PC-3 (cell line): ENCODE data around the gene TMTC1. TPM values are rescaled to one million over a fixed set of nuclear protein-coding genes. Genes with fewer than 3 reads are reported as not detected.

ENCODE experiments used
- ATAC-seq: fragments of 200-7000 bp; cut with Tn5 transposase; 2 replicates; pipeline ENCODE4 v1.9.1; 2020; ENCODE audit warnings: mild to moderate bottlenecking, moderate library complexity
- BruUV-seq: library from RNA; stranded (reverse); fragments of 400-500 nt; replicated peaks from 2 replicates; lab custom pipeline; 2021; lab: Mats Ljungman, UMichigan
- CTCF ChIA-PET: fragments of 300-600 bp; sonication (Branson Sonifier 250); formaldehyde crosslinking; loops from one replicate; lab custom pipeline; 2022; ENCODE audit warnings: antibody characterized with exemption; lab: Charles Lee
- POLR2A ChIA-PET: fragments of 300-600 bp; sonication (Branson Sonifier 250); formaldehyde crosslinking; loops from one replicate; lab custom pipeline; 2022; ENCODE audit warnings: antibody characterized with exemption; ENCODE audit not compliant: unreplicated experiment; lab: Charles Lee
- DNase-seq: peaks from one replicate; pipeline ENCODE4 v3.0.0-alpha.2; 2015
- H2AFZ ChIP-seq: fragments of 300-600 bp; sonication (generic); 2 replicates; pipeline ENCODE4 v1.6.0; 2016; ENCODE audit warnings: antibody characterized with exemption, low read length
- H3F3A ChIP-seq: fragments of 300-600 bp; sonication (generic); one replicate; pipeline ENCODE4 v1.6.0; 2017; ENCODE audit warnings: antibody characterized with exemption, low read length, control low read depth, mild to moderate bottlenecking; ENCODE audit not compliant: unreplicated experiment
- H3K27ac ChIP-seq: fragments of 300-600 bp; sonication (generic); 2 replicates; pipeline ENCODE4 v1.5.1; 2016; ENCODE audit warnings: mild to moderate bottlenecking, low read length
- H3K27me3 ChIP-seq: fragments of 300-600 bp; sonication (generic); 2 replicates; pipeline ENCODE4 v1.6.1; 2016; ENCODE audit warnings: low read length, mixed read lengths
- H3K36me3 ChIP-seq: fragments of 300-600 bp; sonication (generic); 2 replicates; pipeline ENCODE4 v1.6.1; 2016; ENCODE audit warnings: low read depth, mixed run types, low read length, mixed read lengths
- H3K4me1 ChIP-seq: fragments of 300-600 bp; sonication (generic); 2 replicates; pipeline ENCODE4 v1.5.1; 2016; ENCODE audit warnings: low read length; ENCODE audit not compliant: insufficient read depth
- H3K4me2 ChIP-seq: fragments of 300-600 bp; sonication (generic); 2 replicates; pipeline ENCODE4 v1.6.0; 2016; ENCODE audit warnings: low read length
- H3K4me3 ChIP-seq: fragments of 300-600 bp; sonication (generic); 2 replicates; pipeline ENCODE4 v1.5.1; 2016; ENCODE audit warnings: mild to moderate bottlenecking, low read length, mixed read lengths
- H3K79me2 ChIP-seq: fragments of 300-600 bp; sonication (generic); 2 replicates; pipeline ENCODE4 v1.6.1; 2017; ENCODE audit warnings: low read length, mixed read lengths
- H3K9ac ChIP-seq: fragments of 300-600 bp; sonication (generic); 2 replicates; pipeline ENCODE4 v1.6.0; 2016; ENCODE audit warnings: mild to moderate bottlenecking, low read length
- H3K9me2 ChIP-seq: fragments of 300-600 bp; sonication (generic); replicated peaks from 2 replicates; pipeline ENCODE4 v1.6.1; 2016; ENCODE audit warnings: mixed run types, low read length, mixed read lengths
- H3K9me3 ChIP-seq: fragments of 300-600 bp; sonication (generic); 2 replicates; pipeline ENCODE4 v1.6.1; 2016; ENCODE audit warnings: low read length, mixed read lengths
- H4K20me1 ChIP-seq: fragments of 300-600 bp; sonication (generic); 2 replicates; pipeline ENCODE4 v1.6.1; 2016; ENCODE audit warnings: low read length, mixed read lengths
- EZH2 ChIP-seq: fragments of 300-600 bp; sonication (generic); IDR thresholded peaks from one replicate; pipeline ENCODE4 v1.6.1; 2017; ENCODE audit warnings: antibody characterized with exemption, mild to moderate bottlenecking, low read length; ENCODE audit not compliant: unreplicated experiment
- EZH2phosphoT487 ChIP-seq: fragments of 300-600 bp; sonication (generic); IDR thresholded peaks from 2 replicates; pipeline ENCODE4 v1.6.1; 2018; ENCODE audit warnings: mild to moderate bottlenecking, antibody characterized with exemption, low read length, borderline replicate concordance
- intact Hi-C: fragments of 100-400 bp; cut with micrococcal nuclease; formaldehyde crosslinking; loops from 2 replicates; pipeline ENCODE4 v1.9.0; 2023
- total RNA-seq: library from RNA; depleted of rRNA; stranded (reverse); fragments of >200 nt; gene quantifications from 2 replicates; pipeline ENCODE4 v1.2.3, GENCODE V29; 2014
- TF ChIP-seq, protein P1 (sequence below): fragments of 300-600 bp; sonication (generic); conservative IDR thresholded peaks from 2 replicates; pipeline ENCODE4 v1.5.1; 2017; ENCODE audit warnings: antibody characterized with exemption, low read depth, mild to moderate bottlenecking, low read length

TMTC1 gene
- total RNA-seq, 1 experiment from 2014 or later, result 5.8 TPM

DNA sequence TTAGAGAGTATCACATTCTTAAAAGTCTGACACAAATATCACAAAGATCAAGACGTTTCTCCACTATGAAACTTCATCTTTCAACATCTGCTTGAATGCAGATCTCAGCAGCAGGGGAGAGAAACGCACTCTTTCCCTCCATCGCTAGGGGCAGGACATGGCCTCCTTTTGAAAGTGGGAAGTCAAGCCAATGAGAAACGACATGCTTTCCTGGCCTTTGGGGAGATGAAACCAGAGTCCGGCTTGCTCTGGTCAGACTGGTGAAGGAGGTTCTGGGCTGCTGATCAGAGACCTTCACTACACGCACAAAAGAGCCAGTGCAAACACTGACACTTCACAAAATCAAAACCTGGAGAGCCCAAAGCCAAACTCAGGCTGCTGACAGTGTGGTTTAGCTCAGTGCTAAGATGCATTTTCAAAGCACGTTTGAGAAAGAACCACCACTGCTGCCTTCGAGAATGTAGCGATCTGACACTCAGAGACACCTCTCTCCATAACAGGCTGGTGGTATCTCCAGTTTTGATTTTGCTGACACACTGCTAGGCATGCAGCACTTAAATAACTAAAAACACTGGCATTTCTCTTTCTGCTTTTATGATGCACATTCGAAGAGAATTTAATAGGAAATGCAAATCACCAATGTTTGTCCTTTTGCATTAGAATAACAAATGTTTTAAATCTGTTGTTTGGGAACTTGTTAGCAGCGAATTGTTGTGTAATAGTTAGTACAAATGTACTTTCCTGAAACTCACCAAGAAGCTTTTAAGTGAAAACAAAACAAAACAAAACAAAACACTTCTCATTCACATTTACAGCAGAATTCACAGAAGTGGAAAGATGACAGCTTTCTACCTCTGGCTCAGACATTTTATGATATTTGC lies 192.4 kb downstream of the TMTC1 start:
- no peaks in the 10 kb centered on the region for H3K36me3 ChIP-seq
- no peaks in the 10 kb centered on the region for H4K20me1 ChIP-seq
- H3K9me2 ChIP-seq, result no peaks in the 10 kb centered on the region
- ATAC-seq, result no peak
- ChIA-PET POLR2A (interaction anchor here (0.7 kb wide), 1 partner anchor 39 kb away, joined by 6 read pairs; no protein-coding TSS in a partner anchor), CTCF (no interaction called here)
- DNase-seq, result no peak
- H3K27ac ChIP-seq, result no peak overlapping the region
- no TSS peak for BruUV-seq
- H3F3A ChIP-seq, result no peaks in the 10 kb centered on the region
- no peak overlapping the region for H3K9ac ChIP-seq
- H3K27me3 ChIP-seq, result no peaks in the 10 kb centered on the region
- H3K9me3 ChIP-seq, result no peaks in the 10 kb centered on the region
- TF ChIP-seq EZH2phosphoT487 (no peak), EZH2 (no peak)
- TF ChIP-seq, protein P1, sequence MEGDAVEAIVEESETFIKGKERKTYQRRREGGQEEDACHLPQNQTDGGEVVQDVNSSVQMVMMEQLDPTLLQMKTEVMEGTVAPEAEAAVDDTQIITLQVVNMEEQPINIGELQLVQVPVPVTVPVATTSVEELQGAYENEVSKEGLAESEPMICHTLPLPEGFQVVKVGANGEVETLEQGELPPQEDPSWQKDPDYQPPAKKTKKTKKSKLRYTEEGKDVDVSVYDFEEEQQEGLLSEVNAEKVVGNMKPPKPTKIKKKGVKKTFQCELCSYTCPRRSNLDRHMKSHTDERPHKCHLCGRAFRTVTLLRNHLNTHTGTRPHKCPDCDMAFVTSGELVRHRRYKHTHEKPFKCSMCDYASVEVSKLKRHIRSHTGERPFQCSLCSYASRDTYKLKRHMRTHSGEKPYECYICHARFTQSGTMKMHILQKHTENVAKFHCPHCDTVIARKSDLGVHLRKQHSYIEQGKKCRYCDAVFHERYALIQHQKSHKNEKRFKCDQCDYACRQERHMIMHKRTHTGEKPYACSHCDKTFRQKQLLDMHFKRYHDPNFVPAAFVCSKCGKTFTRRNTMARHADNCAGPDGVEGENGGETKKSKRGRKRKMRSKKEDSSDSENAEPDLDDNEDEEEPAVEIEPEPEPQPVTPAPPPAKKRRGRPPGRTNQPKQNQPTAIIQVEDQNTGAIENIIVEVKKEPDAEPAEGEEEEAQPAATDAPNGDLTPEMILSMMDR, result no peak
- H3K79me2 ChIP-seq, result no peaks in the 10 kb centered on the region
- H3K4me2 ChIP-seq, result no peak overlapping the region
- intact Hi-C loops, result no loop called here
- H3K4me1 ChIP-seq, result no peaks in the 10 kb centered on the region
- no peak overlapping the region for H2AFZ ChIP-seq
- H3K4me3 ChIP-seq, result no peak overlapping the region

DNA sequence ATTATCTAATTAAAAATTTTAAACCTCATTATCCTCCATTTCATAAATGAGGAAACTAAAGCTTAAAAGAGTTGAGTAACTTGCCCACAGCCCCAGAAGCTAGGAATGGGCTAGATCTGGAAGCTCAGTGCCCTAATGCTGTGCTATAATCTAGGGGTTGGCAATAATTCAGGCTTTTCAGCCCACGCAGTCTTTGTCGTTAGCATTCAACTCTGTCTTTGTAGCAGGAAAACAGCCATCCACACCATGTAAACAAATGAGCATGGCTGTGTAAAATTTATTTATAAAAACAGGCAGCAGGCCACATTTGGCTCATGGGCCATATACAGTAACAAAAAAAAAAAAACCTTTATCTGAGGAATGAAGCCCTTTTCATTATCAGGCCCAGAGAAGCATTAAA lies 193.9 kb downstream of the TMTC1 start:
- Histone ChIP-seq H3K4me1 (no peaks in the 10 kb centered on the region), H3K27me3 (no peaks in the 10 kb centered on the region), H3K9me3 (no peaks in the 10 kb centered on the region), H2AFZ (no peak overlapping the region), H3K27ac (no peak overlapping the region), H4K20me1 (no peaks in the 10 kb centered on the region), H3K9me2 (no peaks in the 10 kb centered on the region), H3F3A (no peaks in the 10 kb centered on the region), H3K36me3 (no peaks in the 10 kb centered on the region), H3K4me2 (no peak overlapping the region), H3K9ac (no peak overlapping the region), H3K4me3 (no peak overlapping the region), H3K79me2 (no peaks in the 10 kb centered on the region)
- POLR2A ChIA-PET, result no interaction called here
- CTCF ChIA-PET, result no interaction called here
- no TSS peak for BruUV-seq
- ATAC-seq, result no peak
- no peak for TF ChIP-seq EZH2
- no peak for TF ChIP-seq EZH2phosphoT487
- TF ChIP-seq, protein P1, result no peak
- no peak for DNase-seq
- intact Hi-C loops, result no loop called here

DNA sequence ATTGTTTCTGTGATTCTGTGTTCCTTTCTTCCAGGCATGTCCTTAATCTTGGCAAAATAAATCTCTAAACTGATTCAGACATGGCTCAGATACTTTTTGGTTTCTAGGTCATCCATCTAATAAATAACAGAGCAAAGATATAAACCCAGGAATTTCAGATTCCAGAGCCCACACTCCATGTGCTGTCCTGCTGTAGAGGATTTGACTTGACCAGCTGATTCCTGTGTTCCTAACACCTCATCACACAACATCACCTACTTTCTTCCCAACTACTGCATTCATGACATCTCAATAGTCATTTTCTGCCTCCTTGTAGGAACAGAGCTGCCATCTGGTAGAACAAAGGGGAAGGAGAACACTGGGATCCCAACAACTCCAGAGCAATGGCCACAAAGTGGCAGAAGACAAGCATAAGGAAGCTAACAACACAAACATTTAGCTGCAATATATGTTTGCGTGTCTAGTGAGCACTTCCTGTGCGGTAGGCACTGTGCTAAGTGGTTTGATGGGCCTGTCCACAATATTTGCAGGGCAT lies 194.4 kb downstream of the TMTC1 start:
- Histone ChIP-seq H3K9ac (no peak overlapping the region), H3K4me1 (no peaks in the 10 kb centered on the region), H4K20me1 (no peaks in the 10 kb centered on the region), H3K27me3 (no peaks in the 10 kb centered on the region), H3K9me2 (no peaks in the 10 kb centered on the region), H3K4me3 (no peak overlapping the region), H3K79me2 (no peaks in the 10 kb centered on the region), H2AFZ (no peak overlapping the region), H3K9me3 (no peaks in the 10 kb centered on the region), H3K36me3 (no peaks in the 10 kb centered on the region), H3K27ac (no peak overlapping the region), H3F3A (no peaks in the 10 kb centered on the region), H3K4me2 (no peak overlapping the region)
- CTCF ChIA-PET, result no interaction called here
- POLR2A ChIA-PET, result no interaction called here
- intact Hi-C loops, result no loop called here
- no peak for ATAC-seq
- DNase-seq, result no peak
- TF ChIP-seq, protein P1, result no peak
- no peak for TF ChIP-seq EZH2phosphoT487
- no peak for TF ChIP-seq EZH2
- no TSS peak for BruUV-seq
